Natural killer cell (primary cell): ENCODE results near the gene CGNL1. TPM values are rescaled to one million over a fixed set of nuclear protein-coding genes. Genes with fewer than 3 reads are reported as not detected.

Experiments used
- ATAC-seq, 3 donors: fragments of 150-1000 bp in 2 of 3; fragments of 200-7000 bp in 1 of 3; cut with Tn5 transposase; 1 replicate in 1 of 3; 2 replicates in 2 of 3; pipeline ENCODE4 v1.10.0; 2021; ENCODE audit warnings: mild to moderate bottlenecking in 2 of 3, moderate library complexity in 2 of 3
- DNase-seq, 2 donors: peaks; one replicate each; pipeline versions ENCODE4 v3.0.0 to v3.0.0-alpha.2; 2013 to 2021; ENCODE audit warnings: mixed read lengths in 1 of 2
- H3K27ac ChIP-seq: one replicate; pipeline ENCODE4 v1.5.1; 2013; ENCODE audit warnings: mild to moderate bottlenecking, low read length
- H3K27me3 ChIP-seq: one replicate; pipeline ENCODE4 v1.6.1; 2013; ENCODE audit warnings: low read length; ENCODE audit not compliant: control insufficient read depth, insufficient read depth
- H3K36me3 ChIP-seq: one replicate; pipeline ENCODE4 v1.6.1; 2013; ENCODE audit warnings: low read length; ENCODE audit not compliant: control insufficient read depth, insufficient read depth
- H3K4me1 ChIP-seq: one replicate; pipeline ENCODE4 v1.6.1; 2013; ENCODE audit warnings: low read length; ENCODE audit not compliant: control insufficient read depth, insufficient read depth
- H3K4me3 ChIP-seq: one replicate; pipeline ENCODE4 v1.5.1; 2013; ENCODE audit warnings: low read length
- H3K9me3 ChIP-seq: one replicate; pipeline ENCODE4 v1.6.1; 2013; ENCODE audit warnings: low read length; ENCODE audit not compliant: control insufficient read depth, insufficient read depth
- H3K27ac Mint-ChIP-seq, 2 donors: one replicate each; pipeline ENCODE4 v1.8.0; 2022; ENCODE audit warnings: mild to moderate bottlenecking in 2 of 2, mixed read lengths in 2 of 2, moderate library complexity in 1 of 2
- H3K27me3 Mint-ChIP-seq, 2 donors: one replicate each; pipeline ENCODE4 v1.8.0; 2022; ENCODE audit warnings: low read depth in 2 of 2, mixed read lengths in 2 of 2
- H3K36me3 Mint-ChIP-seq: one replicate; pipeline ENCODE4 v1.8.0; 2022; ENCODE audit warnings: mixed read lengths
- H3K4me1 Mint-ChIP-seq, 2 donors: one replicate each; pipeline ENCODE4 v1.8.0; 2022; ENCODE audit warnings: mixed read lengths in 2 of 2
- H3K4me3 Mint-ChIP-seq: one replicate; pipeline ENCODE4 v1.8.0; 2022; ENCODE audit warnings: mild to moderate bottlenecking, moderate library complexity, mixed read lengths
- H3K9me3 Mint-ChIP-seq, 2 donors: one replicate each; pipeline ENCODE4 v1.8.0; 2022; ENCODE audit warnings: mixed read lengths in 2 of 2
- WGBS: methylation state at CpG from one replicate; pipeline ENCODE4 v1.1.7; 2013; ENCODE audit warnings: missing lambda C conversion rate; ENCODE audit not compliant: insufficient coverage; 5-methylcytosine and 5-hydroxymethylcytosine counted together
- intact Hi-C: fragments of 100-400 bp; cut with micrococcal nuclease; formaldehyde crosslinking; loops from one replicate; pipeline ENCODE4 v1.14.2; 2022
- total RNA-seq, 4 donors: library from RNA; stranded (reverse); fragments of 120-200 nt in 1 of 4; gene quantifications; one replicate each; pipeline versions ENCODE4 v1.2.3 to v1.2.4, GENCODE V29; 2013 to 2022
- TF ChIP-seq, protein P1 (sequence below): fragments of 200-600 bp; IDR thresholded peaks from one replicate; pipeline ENCODE4 v1.8.0; 2022; ENCODE audit warnings: antibody characterized with exemption

Gene CGNL1
- total RNA-seq, 3 donors from 2014 or later (not counting 1 experiment from before 2014, with no cell fraction given), result not detected

DNA sequence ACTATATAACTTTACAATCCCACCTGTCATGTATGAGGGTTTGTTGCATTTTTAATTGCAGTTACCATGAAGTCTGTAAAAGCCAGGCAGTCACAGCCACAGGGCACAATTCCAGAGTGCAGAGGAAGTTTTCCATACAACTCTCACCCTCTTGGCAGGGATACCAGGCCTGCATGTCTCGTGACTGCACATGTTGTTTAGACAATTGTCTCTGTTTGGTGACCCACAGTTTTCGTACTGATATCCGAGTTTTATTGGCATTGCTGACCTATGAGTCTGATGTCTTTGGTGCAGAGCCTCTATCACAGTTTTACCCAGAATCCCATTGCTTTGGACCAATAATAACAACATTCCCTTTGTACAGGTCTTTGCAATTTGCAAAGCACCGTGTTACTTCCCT, 190.5 kb downstream of the CGNL1 start:
- no peak overlapping the region for H3K4me3 Mint-ChIP-seq
- H3K9me3 Mint-ChIP-seq, result no peaks in the 10 kb centered on the region
- peaks cover 31 to 35% of the 10 kb centered on the region in 2 donors for H3K27me3 Mint-ChIP-seq
- TF ChIP-seq, protein P1, sequence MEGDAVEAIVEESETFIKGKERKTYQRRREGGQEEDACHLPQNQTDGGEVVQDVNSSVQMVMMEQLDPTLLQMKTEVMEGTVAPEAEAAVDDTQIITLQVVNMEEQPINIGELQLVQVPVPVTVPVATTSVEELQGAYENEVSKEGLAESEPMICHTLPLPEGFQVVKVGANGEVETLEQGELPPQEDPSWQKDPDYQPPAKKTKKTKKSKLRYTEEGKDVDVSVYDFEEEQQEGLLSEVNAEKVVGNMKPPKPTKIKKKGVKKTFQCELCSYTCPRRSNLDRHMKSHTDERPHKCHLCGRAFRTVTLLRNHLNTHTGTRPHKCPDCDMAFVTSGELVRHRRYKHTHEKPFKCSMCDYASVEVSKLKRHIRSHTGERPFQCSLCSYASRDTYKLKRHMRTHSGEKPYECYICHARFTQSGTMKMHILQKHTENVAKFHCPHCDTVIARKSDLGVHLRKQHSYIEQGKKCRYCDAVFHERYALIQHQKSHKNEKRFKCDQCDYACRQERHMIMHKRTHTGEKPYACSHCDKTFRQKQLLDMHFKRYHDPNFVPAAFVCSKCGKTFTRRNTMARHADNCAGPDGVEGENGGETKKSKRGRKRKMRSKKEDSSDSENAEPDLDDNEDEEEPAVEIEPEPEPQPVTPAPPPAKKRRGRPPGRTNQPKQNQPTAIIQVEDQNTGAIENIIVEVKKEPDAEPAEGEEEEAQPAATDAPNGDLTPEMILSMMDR, result no peak
- peaks cover 7% of the 10 kb centered on the region for H3K4me1 ChIP-seq
- H3K27me3 ChIP-seq, result no peaks in the 10 kb centered on the region
- H3K4me3 ChIP-seq, result no peak overlapping the region
- DNase-seq (no peak), ATAC-seq (no peak)
- peaks cover 6% of the 10 kb centered on the region in 2 donors for H3K4me1 Mint-ChIP-seq
- intact Hi-C loops, result loop anchor here (10.0 kb wide), 1 partner anchor 298 kb away; no protein-coding TSS in a partner anchor
- H3K36me3 ChIP-seq, result no peaks in the 10 kb centered on the region
- H3K9me3 ChIP-seq, result no peaks in the 10 kb centered on the region
- no peak overlapping the region for H3K27ac Mint-ChIP-seq
- H3K27ac ChIP-seq, result no peak overlapping the region
- 88% methylated on average over 4 of the region's 4 CpGs for WGBS
- H3K36me3 Mint-ChIP-seq, result no peaks in the 10 kb centered on the region

DNA sequence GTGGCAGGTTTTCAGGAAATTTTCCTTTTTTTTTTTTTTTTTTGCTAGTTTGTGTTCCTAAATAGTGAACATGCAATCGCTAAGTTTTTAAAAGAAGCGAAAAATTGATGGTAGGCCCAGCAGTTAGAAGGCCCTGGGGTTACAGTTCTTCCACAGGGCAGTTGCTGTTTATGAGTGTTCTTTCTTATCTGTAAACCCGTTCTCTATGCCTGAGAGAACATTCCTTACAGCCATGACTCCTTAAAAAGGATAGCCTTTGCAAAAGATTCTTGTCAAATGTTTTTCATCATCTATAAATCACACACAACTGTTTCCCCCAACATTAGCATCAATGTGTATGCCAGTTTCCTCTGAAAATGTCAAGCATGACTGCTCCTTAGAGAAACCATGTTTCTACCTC, 191.6 kb downstream of the CGNL1 start:
- Mint-ChIP-seq H3K4me3 (no peak overlapping the region), H3K27ac (no peak overlapping the region), H3K27me3 (peaks cover 27 to 38% of the 10 kb centered on the region in 2 donors), H3K36me3 (no peaks in the 10 kb centered on the region), H3K9me3 (no peaks in the 10 kb centered on the region), H3K4me1 (peaks cover 6% of the 10 kb centered on the region in 2 donors)
- no peaks in the 10 kb centered on the region for H3K36me3 ChIP-seq
- DNase-seq (no peak), ATAC-seq (no peak)
- H3K4me1 ChIP-seq, result peaks cover 7% of the 10 kb centered on the region
- intact Hi-C loops, result loop anchor here (10.0 kb wide), 1 partner anchor 297 kb away; no protein-coding TSS in a partner anchor
- no peak overlapping the region for H3K4me3 ChIP-seq
- no peaks in the 10 kb centered on the region for H3K27me3 ChIP-seq
- 92% methylated on average over 3 of the region's 3 CpGs for WGBS
- no peaks in the 10 kb centered on the region for H3K9me3 ChIP-seq
- TF ChIP-seq, protein P1, result no peak
- no peak overlapping the region for H3K27ac ChIP-seq

DNA sequence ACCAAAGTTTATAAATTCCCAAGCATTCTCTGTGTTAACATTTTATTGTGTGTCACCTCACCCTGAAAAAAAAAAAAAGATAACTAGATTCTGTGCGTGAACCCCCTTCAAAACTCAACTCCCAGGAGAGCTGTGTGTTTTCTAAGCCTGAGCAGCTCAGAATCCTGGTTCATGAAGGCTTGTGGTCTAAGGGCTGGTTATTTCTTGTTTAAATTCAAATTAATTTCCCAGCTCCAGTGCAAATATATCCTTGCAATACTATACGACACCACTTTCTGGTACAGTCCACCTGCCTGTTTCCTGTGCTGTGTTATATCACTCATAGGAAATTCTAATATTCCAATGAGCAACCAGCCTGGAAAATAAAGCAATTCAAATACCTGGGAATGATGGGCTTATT, 192.0 kb downstream of the CGNL1 start:
- Histone ChIP-seq H3K27ac (no peak overlapping the region), H3K9me3 (no peaks in the 10 kb centered on the region), H3K4me1 (peaks cover 7% of the 10 kb centered on the region), H3K4me3 (no peak overlapping the region), H3K27me3 (no peaks in the 10 kb centered on the region), H3K36me3 (no peaks in the 10 kb centered on the region)
- Mint-ChIP-seq H3K4me3 (no peak overlapping the region), H3K27ac (no peak overlapping the region), H3K36me3 (no peaks in the 10 kb centered on the region), H3K27me3 (peaks cover 27 to 35% of the 10 kb centered on the region in 2 donors), H3K4me1 (peaks cover 6% of the 10 kb centered on the region in 2 donors), H3K9me3 (no peaks in the 10 kb centered on the region)
- TF ChIP-seq, protein P1, result no peak
- ATAC-seq, result no peak
- intact Hi-C loops, result loop anchor here (10.0 kb wide), 1 partner anchor 297 kb away; no protein-coding TSS in a partner anchor
- DNase-seq, result no peak
- WGBS, result 83% methylated on average over 1 of the region's 2 CpGs

DNA sequence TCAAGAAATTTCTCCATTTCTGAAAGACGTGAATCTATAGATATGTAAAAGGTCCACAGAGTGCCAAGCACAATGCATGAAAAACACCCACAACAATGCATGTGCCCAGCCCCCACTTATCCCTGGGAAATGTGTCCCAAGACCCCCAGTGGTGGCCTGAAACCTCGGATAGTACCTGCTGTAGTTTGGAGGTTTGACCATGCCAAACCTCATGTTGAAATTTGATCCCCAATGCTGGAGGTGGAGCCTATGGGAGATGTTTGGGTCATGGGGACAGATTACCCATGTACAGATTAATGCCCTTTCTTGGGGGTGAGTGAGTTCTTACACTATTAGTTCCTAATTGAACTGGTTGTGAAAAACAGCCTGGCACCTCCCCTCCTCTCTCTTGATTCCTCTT, 194.0 kb downstream of the CGNL1 start:
- WGBS, result 73% methylated on average over 1 of the region's 2 CpGs
- H3K36me3 Mint-ChIP-seq, result no peaks in the 10 kb centered on the region
- no peak overlapping the region for H3K27ac Mint-ChIP-seq
- H3K36me3 ChIP-seq, result no peaks in the 10 kb centered on the region
- DNase-seq, result no peak
- H3K4me1 ChIP-seq, result peaks cover 5% of the 10 kb centered on the region
- intact Hi-C loops, result no loop called here
- peaks cover 26% of the 10 kb centered on the region in 2 donors for H3K27me3 Mint-ChIP-seq
- no peak overlapping the region for H3K4me3 ChIP-seq
- H3K27ac ChIP-seq, result no peak overlapping the region
- TF ChIP-seq, protein P1, result no peak
- ATAC-seq, result no peak
- peaks cover 4 to 5% of the 10 kb centered on the region in 2 donors for H3K4me1 Mint-ChIP-seq
- H3K4me3 Mint-ChIP-seq, result no peak overlapping the region
- H3K9me3 Mint-ChIP-seq, result no peaks in the 10 kb centered on the region
- no peaks in the 10 kb centered on the region for H3K9me3 ChIP-seq
- no peaks in the 10 kb centered on the region for H3K27me3 ChIP-seq
